HG03095 (cell line): ENCODE data around the gene WDR18.
"Not testable (repeated sequence)": the region's sequence is repeated elsewhere in the genome, so short reads cannot be mapped to it uniquely, and the experiment has no call there.

Experiments
- ATAC-seq: cut with Tn5 transposase; IDR thresholded peaks from one replicate; pipeline ENCODE4 v1.9.1; 2021; ENCODE audit warnings: moderate library complexity; ENCODE audit not compliant: unreplicated experiment

WDR18 gene

GRCh38 chr19:1018932-1019615, 34.9 kb downstream of the WDR18 start:
- no peak for ATAC-seq

- ATAC-seq = no peak
These were observed 35.4 kb downstream of the WDR18 start for GRCh38 chr19:1019616-1019961.

- no peak for ATAC-seq
These were observed 36.1 kb downstream of the WDR18 start for GRCh38 chr19:1019980-1020867.

GRCh38 chr19:1020868-1021425, 36.8 kb downstream of the WDR18 start, which contains the start of gene TMEM259:
Gene TMEM259 (minus strand): TSS chr19:1021123. CDS start chr19:1020996, 127 bp downstream.
- ATAC-seq = peak; percentile 55

- ATAC-seq = not testable (repeated sequence)
These were observed 39.7 kb downstream of the WDR18 start for GRCh38 chr19:1023883-1024188.

- ATAC-seq = not testable (repeated sequence)
These were observed 40.9 kb downstream of the WDR18 start for GRCh38 chr19:1025080-1025479.

- ATAC-seq = no peak
These were observed 42.0 kb downstream of the WDR18 start, which contains the start of gene CNN2 for GRCh38 chr19:1025960-1026782. Gene CNN2 (plus strand): TSS chr19:1026608. CDS start chr19:1026662, 54 bp downstream.

- ATAC-seq = no peak
These were observed 42.9 kb downstream of the WDR18 start for GRCh38 chr19:1026783-1027649.

- no peak for ATAC-seq
These were observed 43.5 kb downstream of the WDR18 start for GRCh38 chr19:1027650-1028061.

- no peak for ATAC-seq
These were observed 44.1 kb downstream of the WDR18 start for GRCh38 chr19:1028062-1028926.

- no peak for ATAC-seq
These were observed 48.2 kb downstream of the WDR18 start for GRCh38 chr19:1032264-1032867.

- ATAC-seq = no peak
These were observed 52.0 kb downstream of the WDR18 start for GRCh38 chr19:1035998-1036621.

GRCh38 chr19:1037621-1038064, 53.5 kb downstream of the WDR18 start:
- no peak for ATAC-seq

- no peak for ATAC-seq
These were observed 55.0 kb downstream of the WDR18 start for GRCh38 chr19:1038978-1039645.

GRCh38 chr19:1039646-1040475, 55.7 kb downstream of the WDR18 start, which contains the start of gene ABCA7:
Gene ABCA7 (plus strand): TSS chr19:1040107. CDS start chr19:1041362, 1,255 bp downstream.
- ATAC-seq = peak; percentile 67

GRCh38 chr19:1040476-1041271, 56.5 kb downstream of the WDR18 start:
- no peak for ATAC-seq
